ENCODE measurements around the gene NAV3. TPM values are rescaled to one million over a fixed set of nuclear protein-coding genes. Genes with fewer than 3 reads are reported as not detected.
"Not testable (repeated sequence)": the region's sequence is repeated elsewhere in the genome, so short reads cannot be mapped to it uniquely, and the experiment has no call there.

The NAV3 gene
- total and polyA plus RNA-seq, 4 donors: 0.22 to 1.7 (median 0.71) TPM

DNA sequence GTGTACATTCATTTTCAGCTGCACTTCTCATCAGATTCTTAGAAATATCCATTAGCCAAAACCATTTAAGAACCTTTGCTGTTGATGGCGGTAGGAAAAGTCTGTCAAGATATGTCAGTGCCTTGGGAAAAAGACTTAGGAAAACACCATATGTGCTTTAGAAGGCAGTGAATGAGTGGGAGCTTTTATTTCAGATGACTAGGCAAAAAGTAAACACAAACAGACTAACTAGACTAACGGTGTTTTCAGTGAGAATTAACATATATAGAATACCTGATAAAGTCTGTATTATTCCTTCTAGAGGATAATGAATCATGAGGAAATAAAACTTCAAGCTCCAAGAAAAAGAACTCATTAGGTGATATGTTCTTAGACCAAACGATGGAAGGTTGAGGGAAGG, 418.9 kb downstream of the NAV3 start:
- H3K36me3 ChIP-seq (ENCODE audit: control insufficient read depth in 4 of 4, insufficient read depth in 3 of 4, low read depth in 1 of 4, low read length in 3 of 4): no peaks in the 10 kb centered on the region
- no peak for DNase-seq (ENCODE audit: low spot score)
- no peaks in the 10 kb centered on the region for H3K27me3 ChIP-seq (ENCODE audit: control insufficient read depth in 4 of 4, insufficient read depth in 4 of 4, low read length in 3 of 4)
- no peak overlapping the region for H3K4me3 ChIP-seq (ENCODE audit: low read depth in 1 of 3, low read length in 3 of 3)
- no peaks in the 10 kb centered on the region for H3K4me1 ChIP-seq (ENCODE audit: control insufficient read depth in 4 of 4, insufficient read depth in 4 of 4, low read length in 3 of 4)
- WGBS: 75% methylated on average over 3 of the region's 3 CpGs
- TF ChIP-seq, protein P1, sequence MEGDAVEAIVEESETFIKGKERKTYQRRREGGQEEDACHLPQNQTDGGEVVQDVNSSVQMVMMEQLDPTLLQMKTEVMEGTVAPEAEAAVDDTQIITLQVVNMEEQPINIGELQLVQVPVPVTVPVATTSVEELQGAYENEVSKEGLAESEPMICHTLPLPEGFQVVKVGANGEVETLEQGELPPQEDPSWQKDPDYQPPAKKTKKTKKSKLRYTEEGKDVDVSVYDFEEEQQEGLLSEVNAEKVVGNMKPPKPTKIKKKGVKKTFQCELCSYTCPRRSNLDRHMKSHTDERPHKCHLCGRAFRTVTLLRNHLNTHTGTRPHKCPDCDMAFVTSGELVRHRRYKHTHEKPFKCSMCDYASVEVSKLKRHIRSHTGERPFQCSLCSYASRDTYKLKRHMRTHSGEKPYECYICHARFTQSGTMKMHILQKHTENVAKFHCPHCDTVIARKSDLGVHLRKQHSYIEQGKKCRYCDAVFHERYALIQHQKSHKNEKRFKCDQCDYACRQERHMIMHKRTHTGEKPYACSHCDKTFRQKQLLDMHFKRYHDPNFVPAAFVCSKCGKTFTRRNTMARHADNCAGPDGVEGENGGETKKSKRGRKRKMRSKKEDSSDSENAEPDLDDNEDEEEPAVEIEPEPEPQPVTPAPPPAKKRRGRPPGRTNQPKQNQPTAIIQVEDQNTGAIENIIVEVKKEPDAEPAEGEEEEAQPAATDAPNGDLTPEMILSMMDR (IDR thresholded peaks at IDR 0.05; ENCODE audit: low read depth, low read length, missing input control): no peak
- TF ChIP-seq RXRA (IDR thresholded peaks at IDR 0.05) (no peak), HNF4A (conservative IDR thresholded peaks at IDR 0.05) (no peak), TAF1 (conservative IDR thresholded peaks at IDR 0.05) (no peak)
- TF ChIP-seq, protein P2, sequence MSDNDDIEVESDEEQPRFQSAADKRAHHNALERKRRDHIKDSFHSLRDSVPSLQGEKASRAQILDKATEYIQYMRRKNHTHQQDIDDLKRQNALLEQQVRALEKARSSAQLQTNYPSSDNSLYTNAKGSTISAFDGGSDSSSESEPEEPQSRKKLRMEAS (IDR thresholded peaks at IDR 0.05): no peak
- H3K27ac ChIP-seq (ENCODE audit: low read depth in 1 of 2, low read length in 2 of 2): no peak overlapping the region
- H3K9ac ChIP-seq (ENCODE audit: low read depth in 1 of 2, low read length in 2 of 2): no peak overlapping the region
- H3K9me3 ChIP-seq (ENCODE audit: control insufficient read depth in 4 of 4, low read length in 3 of 4): no peaks in the 10 kb centered on the region

DNA sequence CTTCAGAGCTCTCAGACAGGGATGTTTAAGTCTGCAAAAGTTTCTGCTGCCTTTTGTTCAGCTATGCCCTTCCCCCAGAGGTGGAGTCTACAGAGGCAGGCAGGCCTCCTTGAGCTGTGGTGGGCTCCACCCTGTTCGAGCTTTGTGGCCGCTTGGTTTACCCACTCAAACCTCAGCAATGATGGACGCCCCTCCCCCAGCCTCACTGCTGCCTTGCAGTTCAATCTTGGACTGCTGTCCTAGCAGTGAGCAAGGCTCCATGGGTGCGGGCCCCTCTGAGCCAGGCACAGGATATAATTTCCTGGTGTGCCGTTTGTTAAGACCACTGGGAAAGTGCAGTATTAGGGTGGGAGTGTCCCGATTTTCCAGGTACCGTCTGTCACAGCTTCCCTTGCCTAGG, 427.0 kb downstream of the NAV3 start:
- not testable (repeated sequence) for H3K4me1 ChIP-seq (ENCODE audit: control insufficient read depth in 4 of 4, insufficient read depth in 4 of 4, low read length in 3 of 4); DNase-seq (ENCODE audit: low spot score); H3K27me3 ChIP-seq (ENCODE audit: control insufficient read depth in 4 of 4, insufficient read depth in 4 of 4, low read length in 3 of 4); H3K27ac ChIP-seq (ENCODE audit: low read depth in 1 of 2, low read length in 2 of 2); H3K4me3 ChIP-seq (ENCODE audit: low read depth in 1 of 3, low read length in 3 of 3); H3K9me3 ChIP-seq (ENCODE audit: control insufficient read depth in 4 of 4, low read length in 3 of 4); H3K36me3 ChIP-seq (ENCODE audit: control insufficient read depth in 4 of 4, insufficient read depth in 3 of 4, low read depth in 1 of 4, low read length in 3 of 4); H3K9ac ChIP-seq (ENCODE audit: low read depth in 1 of 2, low read length in 2 of 2)
- WGBS: 94% methylated on average over 7 of the region's 7 CpGs

DNA sequence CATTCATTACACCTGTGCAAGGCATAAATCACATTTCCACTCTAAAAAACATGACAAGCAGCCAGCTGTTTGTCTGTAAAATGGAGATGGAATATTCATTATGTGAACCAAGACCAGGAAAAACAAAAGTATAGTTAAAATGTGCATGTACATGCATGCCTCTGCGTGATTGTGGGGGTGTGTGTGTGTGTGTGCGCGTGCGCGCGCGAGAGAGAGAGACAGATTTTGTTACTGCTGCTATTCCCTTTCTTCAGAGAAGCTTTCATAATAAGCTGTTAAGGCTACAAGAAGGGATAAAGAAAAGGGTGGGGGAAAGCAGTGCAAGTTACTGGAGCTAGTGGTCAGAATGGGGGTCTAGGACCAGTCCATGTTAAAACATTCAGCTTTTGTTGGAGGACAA, 430.3 kb downstream of the NAV3 start:
- H3K9me3 ChIP-seq (ENCODE audit: control insufficient read depth in 4 of 4, low read length in 3 of 4): no peaks in the 10 kb centered on the region
- H3K27me3 ChIP-seq (ENCODE audit: control insufficient read depth in 4 of 4, insufficient read depth in 4 of 4, low read length in 3 of 4): no peaks in the 10 kb centered on the region
- H3K27ac ChIP-seq (ENCODE audit: low read depth in 1 of 2, low read length in 2 of 2): no peak overlapping the region
- TF ChIP-seq RXRA (IDR thresholded peaks at IDR 0.05) (no peak), RAD21 (IDR thresholded peaks at IDR 0.05) (no peak), EGR1 (IDR thresholded peaks at IDR 0.05; ENCODE audit: low read depth in 2 of 2) (no peak), ATF3 (IDR thresholded peaks at IDR 0.05) (no peak), HNF4G (IDR thresholded peaks at IDR 0.05) (no peak), HNF4A (conservative IDR thresholded peaks at IDR 0.05) (no peak), TAF1 (conservative IDR thresholded peaks at IDR 0.05) (no peak)
- TF ChIP-seq, protein P2 (IDR thresholded peaks at IDR 0.05): no peak
- H3K4me1 ChIP-seq (ENCODE audit: control insufficient read depth in 4 of 4, insufficient read depth in 4 of 4, low read length in 3 of 4): no peaks in the 10 kb centered on the region
- no peak overlapping the region for H3K9ac ChIP-seq (ENCODE audit: low read depth in 1 of 2, low read length in 2 of 2)
- no peak for DNase-seq (ENCODE audit: low spot score)
- no peaks in the 10 kb centered on the region for H3K36me3 ChIP-seq (ENCODE audit: control insufficient read depth in 4 of 4, insufficient read depth in 3 of 4, low read depth in 1 of 4, low read length in 3 of 4)
- over 99% methylated on average over 7 of the region's 7 CpGs for WGBS
- H3K4me3 ChIP-seq (ENCODE audit: low read depth in 1 of 3, low read length in 3 of 3): no peak overlapping the region

DNA sequence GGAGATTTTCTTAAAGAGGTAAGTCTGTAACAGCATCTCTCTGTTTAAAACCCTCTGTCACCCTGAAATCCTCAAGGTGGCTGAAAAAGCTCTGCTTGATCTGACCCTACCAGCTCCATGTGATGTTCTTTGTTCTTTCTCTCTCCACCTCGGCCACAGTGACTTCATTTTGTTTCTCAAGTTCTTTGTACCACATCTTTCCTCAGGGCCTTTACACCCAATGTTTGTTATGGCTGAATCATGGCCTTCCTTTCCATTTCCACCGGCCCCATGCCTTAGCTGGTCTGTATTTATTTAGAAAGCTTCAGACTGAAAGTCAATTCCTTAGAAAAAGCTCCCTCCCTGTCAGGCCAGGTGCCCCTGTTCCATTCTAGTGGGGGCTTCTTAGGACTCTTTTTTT, 431.2 kb downstream of the NAV3 start:
- no peaks in the 10 kb centered on the region for H3K9me3 ChIP-seq (ENCODE audit: control insufficient read depth in 4 of 4, low read length in 3 of 4)
- H3K27me3 ChIP-seq (ENCODE audit: control insufficient read depth in 4 of 4, insufficient read depth in 4 of 4, low read length in 3 of 4): no peaks in the 10 kb centered on the region
- H3K4me3 ChIP-seq (ENCODE audit: low read depth in 1 of 3, low read length in 3 of 3): no peak overlapping the region
- no peak overlapping the region for H3K9ac ChIP-seq (ENCODE audit: low read depth in 1 of 2, low read length in 2 of 2)
- H3K27ac ChIP-seq (ENCODE audit: low read depth in 1 of 2, low read length in 2 of 2): no peak overlapping the region
- H3K4me1 ChIP-seq (ENCODE audit: control insufficient read depth in 4 of 4, insufficient read depth in 4 of 4, low read length in 3 of 4): no peaks in the 10 kb centered on the region
- no peaks in the 10 kb centered on the region for H3K36me3 ChIP-seq (ENCODE audit: control insufficient read depth in 4 of 4, insufficient read depth in 3 of 4, low read depth in 1 of 4, low read length in 3 of 4)
- 74% methylated on average over 2 of the region's 2 CpGs for WGBS
- no peak for DNase-seq (ENCODE audit: low spot score)
- TF ChIP-seq NR2F2 (IDR thresholded peaks at IDR 0.05) (no peak), RAD21 (IDR thresholded peaks at IDR 0.05) (no peak), SP1 (IDR thresholded peaks at IDR 0.05) (no peak), FOXA2 (IDR thresholded peaks at IDR 0.05) (no peak), RXRA (IDR thresholded peaks at IDR 0.05) (no peak), JUND (IDR thresholded peaks at IDR 0.05) (no peak), HNF4G (IDR thresholded peaks at IDR 0.05) (no peak), YY1 (IDR thresholded peaks at IDR 0.05) (no peak), FOXA1 (IDR thresholded peaks at IDR 0.05) (no peak), ZBTB33 (IDR thresholded peaks at IDR 0.05) (no peak)
